Measurements from ENCODE around the gene ANKFN1. TPM values are rescaled to one million over a fixed set of nuclear protein-coding genes. Genes with fewer than 3 reads are reported as not detected.

Gene ANKFN1
- polyA plus RNA-seq, 3 donors = not detected

DNA sequence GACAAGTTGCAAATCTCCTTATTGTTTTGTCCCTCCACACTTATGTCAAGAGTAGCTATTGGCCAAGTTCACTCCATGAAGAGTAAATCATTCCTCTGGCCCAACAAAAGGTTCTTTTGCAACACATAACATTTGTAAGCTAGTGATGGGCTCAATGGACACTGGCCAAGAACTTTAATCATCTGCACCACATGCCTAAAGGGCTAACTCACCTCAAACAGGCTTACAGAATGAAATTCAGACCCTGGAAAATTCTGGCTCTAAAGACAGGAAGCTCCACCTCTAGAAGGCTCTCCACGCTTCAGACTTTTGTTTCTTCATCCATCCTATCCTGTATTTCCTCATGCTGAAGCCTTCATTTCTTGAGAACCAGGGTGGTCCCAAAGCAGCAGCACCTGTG is 10.9 kb upstream of the ANKFN1 start:
- WGBS (ENCODE audit: insufficient coverage) = 71% methylated on average over 1 of the region's 1 CpG
- Histone ChIP-seq H4K20me1 (ENCODE audit: insufficient read depth, low read length) (no peaks in the 10 kb centered on the region), H3K9me3 (replicated peaks in 1 of 2; ENCODE audit: control insufficient read depth in 1 of 2, insufficient read depth in 1 of 2, low read length in 2 of 2) (peaks cover 0 to 7% of the 10 kb centered on the region in 2 donors), H3K36me3 (replicated peaks in 1 of 2; ENCODE audit: control insufficient read depth in 1 of 2, insufficient read depth in 2 of 2, low read length in 2 of 2) (no peaks in the 10 kb centered on the region), H3K27ac (ENCODE audit: low read depth in 1 of 2, low read length in 2 of 2) (no peak overlapping the region), H3K27me3 (ENCODE audit: control insufficient read depth in 2 of 2, insufficient read depth in 2 of 2, low read length in 2 of 2) (no peaks in the 10 kb centered on the region), H3K9ac (ENCODE audit: insufficient read depth, low read length, poor library complexity, severe bottlenecking) (no peak overlapping the region), H3K79me2 (ENCODE audit: insufficient read depth, low read length) (no peaks in the 10 kb centered on the region), H3K4me2 (replicated peaks; ENCODE audit: extremely low read depth, low read length, poor library complexity, severe bottlenecking) (no peak overlapping the region), H2AFZ (ENCODE audit: insufficient read depth, low read depth, low read length, poor library complexity, severe bottlenecking) (no peak overlapping the region), H3K4me3 (replicated peaks in 1 of 3; ENCODE audit: low read depth in 2 of 3, low read length in 3 of 3) (no peak overlapping the region), H3K4me1 (ENCODE audit: control insufficient read depth in 1 of 2, insufficient read depth in 2 of 2, low read length in 2 of 2) (no peaks in the 10 kb centered on the region)
- H3K4me1 Mint-ChIP-seq = peaks cover 2% of the 10 kb centered on the region
- no peaks in the 10 kb centered on the region for H3K27me3 Mint-ChIP-seq (ENCODE audit: low read depth in 3 of 3)
- intact Hi-C loops (cut with micrococcal nuclease) = no loop called here
- no peak overlapping the region for H3K27ac Mint-ChIP-seq
- H3K4me3 Mint-ChIP-seq = no peak overlapping the region
- DNase-seq = no peak
- no peaks in the 10 kb centered on the region for H3K36me3 Mint-ChIP-seq
- peaks cover 0 to 3% (median 2%) of the 10 kb centered on the region in 7 donors for H3K9me3 Mint-ChIP-seq
- TF ChIP-seq, protein P1, sequence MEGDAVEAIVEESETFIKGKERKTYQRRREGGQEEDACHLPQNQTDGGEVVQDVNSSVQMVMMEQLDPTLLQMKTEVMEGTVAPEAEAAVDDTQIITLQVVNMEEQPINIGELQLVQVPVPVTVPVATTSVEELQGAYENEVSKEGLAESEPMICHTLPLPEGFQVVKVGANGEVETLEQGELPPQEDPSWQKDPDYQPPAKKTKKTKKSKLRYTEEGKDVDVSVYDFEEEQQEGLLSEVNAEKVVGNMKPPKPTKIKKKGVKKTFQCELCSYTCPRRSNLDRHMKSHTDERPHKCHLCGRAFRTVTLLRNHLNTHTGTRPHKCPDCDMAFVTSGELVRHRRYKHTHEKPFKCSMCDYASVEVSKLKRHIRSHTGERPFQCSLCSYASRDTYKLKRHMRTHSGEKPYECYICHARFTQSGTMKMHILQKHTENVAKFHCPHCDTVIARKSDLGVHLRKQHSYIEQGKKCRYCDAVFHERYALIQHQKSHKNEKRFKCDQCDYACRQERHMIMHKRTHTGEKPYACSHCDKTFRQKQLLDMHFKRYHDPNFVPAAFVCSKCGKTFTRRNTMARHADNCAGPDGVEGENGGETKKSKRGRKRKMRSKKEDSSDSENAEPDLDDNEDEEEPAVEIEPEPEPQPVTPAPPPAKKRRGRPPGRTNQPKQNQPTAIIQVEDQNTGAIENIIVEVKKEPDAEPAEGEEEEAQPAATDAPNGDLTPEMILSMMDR (IDR thresholded peaks at IDR 0.05) = no peak

DNA sequence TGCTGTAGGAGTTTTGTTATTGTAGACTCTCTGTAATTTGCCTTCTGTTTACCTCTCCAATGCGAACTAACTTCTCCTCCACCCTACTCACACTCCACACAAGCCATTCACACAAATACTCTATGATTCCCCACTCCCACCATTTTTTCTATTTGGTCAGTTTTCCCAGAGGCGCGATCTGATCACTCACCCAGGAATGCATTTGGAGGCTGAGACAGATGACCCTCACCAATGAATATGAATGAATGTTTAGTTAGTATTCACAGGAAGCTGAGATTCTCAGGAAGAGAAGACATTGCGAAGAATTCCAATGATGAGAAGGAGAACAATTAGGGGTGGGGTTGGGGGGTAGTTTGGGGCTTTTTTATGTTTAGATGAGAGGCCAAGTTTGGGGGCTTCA is 10.5 kb upstream of the ANKFN1 start:
- Histone ChIP-seq H4K20me1 (ENCODE audit: insufficient read depth, low read length) (no peaks in the 10 kb centered on the region), H3K9me3 (replicated peaks in 1 of 2; ENCODE audit: control insufficient read depth in 1 of 2, insufficient read depth in 1 of 2, low read length in 2 of 2) (peaks cover 0 to 7% of the 10 kb centered on the region in 2 donors), H3K79me2 (ENCODE audit: insufficient read depth, low read length) (no peaks in the 10 kb centered on the region), H3K4me1 (ENCODE audit: control insufficient read depth in 1 of 2, insufficient read depth in 2 of 2, low read length in 2 of 2) (no peaks in the 10 kb centered on the region), H3K27ac (ENCODE audit: low read depth in 1 of 2, low read length in 2 of 2) (no peak overlapping the region), H2AFZ (ENCODE audit: insufficient read depth, low read depth, low read length, poor library complexity, severe bottlenecking) (no peak overlapping the region), H3K36me3 (replicated peaks in 1 of 2; ENCODE audit: control insufficient read depth in 1 of 2, insufficient read depth in 2 of 2, low read length in 2 of 2) (no peaks in the 10 kb centered on the region), H3K9ac (ENCODE audit: insufficient read depth, low read length, poor library complexity, severe bottlenecking) (no peak overlapping the region), H3K4me3 (replicated peaks in 1 of 3; ENCODE audit: low read depth in 2 of 3, low read length in 3 of 3) (no peak overlapping the region), H3K27me3 (ENCODE audit: control insufficient read depth in 2 of 2, insufficient read depth in 2 of 2, low read length in 2 of 2) (no peaks in the 10 kb centered on the region), H3K4me2 (replicated peaks; ENCODE audit: extremely low read depth, low read length, poor library complexity, severe bottlenecking) (no peak overlapping the region)
- no peak for DNase-seq
- 88% methylated on average over 1 of the region's 4 CpGs for WGBS (ENCODE audit: insufficient coverage)
- Mint-ChIP-seq H3K27ac (no peak overlapping the region), H3K4me3 (no peak overlapping the region), H3K9me3 (peaks cover 0 to 3% (median 2%) of the 10 kb centered on the region in 7 donors), H3K4me1 (peaks cover 2% of the 10 kb centered on the region), H3K36me3 (no peaks in the 10 kb centered on the region), H3K27me3 (ENCODE audit: low read depth in 3 of 3) (no peaks in the 10 kb centered on the region)
- TF ChIP-seq, protein P1 (IDR thresholded peaks at IDR 0.05) = no peak
- intact Hi-C loops (cut with micrococcal nuclease) = no loop called here
